NCI-H1105 treated with DMSO at 0.1 percent for 48 hours (cell line): Measurements from ENCODE around the gene PDE3A.
"Not testable (repeated sequence)": the region's sequence is repeated elsewhere in the genome, so short reads cannot be mapped to it uniquely, and the experiment has no call there.

Source experiments
- DNase-seq: peaks from one replicate; lab custom pipeline; 2025; lab: John Stamatoyannopoulos, UW

PDE3A gene

GRCh38 chr12:20551742-20552442 is 183.6 kb downstream of the PDE3A start:
- not testable (repeated sequence) for DNase-seq

- DNase-seq = not testable (repeated sequence)
These were observed 184.2 kb downstream of the PDE3A start for GRCh38 chr12:20552586-20552985.

GRCh38 chr12:20555015-20555414 is 186.7 kb downstream of the PDE3A start:
- DNase-seq = no peak

GRCh38 chr12:20555771-20556170 is 187.4 kb downstream of the PDE3A start:
- no peak for DNase-seq

- DNase-seq = peak; percentile 18
These were observed 188.8 kb downstream of the PDE3A start for GRCh38 chr12:20557096-20557495.

- no peak for DNase-seq
These were observed 192.6 kb downstream of the PDE3A start for GRCh38 chr12:20560935-20561334.

- no peak for DNase-seq
These were observed 193.5 kb downstream of the PDE3A start for GRCh38 chr12:20561871-20562270.

GRCh38 chr12:20567413-20567812 is 199.1 kb downstream of the PDE3A start:
- no peak for DNase-seq

- no peak for DNase-seq
These were observed 204.1 kb downstream of the PDE3A start for GRCh38 chr12:20572451-20572850.

- DNase-seq = no peak
These were observed 208.2 kb downstream of the PDE3A start for GRCh38 chr12:20576528-20576927.

- no peak for DNase-seq
These were observed 208.7 kb downstream of the PDE3A start for GRCh38 chr12:20577054-20577453.

- no peak for DNase-seq
These were observed 209.8 kb downstream of the PDE3A start for GRCh38 chr12:20578142-20578541.

- DNase-seq = no peak
These were observed 216.8 kb downstream of the PDE3A start for GRCh38 chr12:20585055-20585625.

GRCh38 chr12:20585913-20586312 is 217.6 kb downstream of the PDE3A start:
- DNase-seq = no peak

- DNase-seq = peak; percentile 74
These were observed 219.7 kb downstream of the PDE3A start for GRCh38 chr12:20588042-20588441.

GRCh38 chr12:20590570-20590969 is 222.2 kb downstream of the PDE3A start:
- no peak for DNase-seq

- no peak for DNase-seq
These were observed 224.2 kb downstream of the PDE3A start for GRCh38 chr12:20592556-20592955.

- no peak for DNase-seq
These were observed 225.3 kb downstream of the PDE3A start for GRCh38 chr12:20593611-20594010.

GRCh38 chr12:20596061-20596460 is 227.7 kb downstream of the PDE3A start:
- DNase-seq = peak; percentile 68

- DNase-seq = no peak
These were observed 231.4 kb downstream of the PDE3A start for GRCh38 chr12:20599757-20600156.

- DNase-seq = peak; percentile 67
These were observed 233.4 kb downstream of the PDE3A start for GRCh38 chr12:20601668-20602280.

- no peak for DNase-seq
These were observed 234.5 kb downstream of the PDE3A start for GRCh38 chr12:20602641-20603391.
